Tibial nerve (tissue), 4 donors: ENCODE measurements around the gene ERFE. TPM values are rescaled to one million over a fixed set of nuclear protein-coding genes. Genes with fewer than 3 reads are reported as not detected.

Source experiments
- DNase-seq, 2 donors: peaks; one replicate each; pipeline ENCODE4 v3.0.0-alpha.2; 2019; ENCODE audit warnings: low spot score in 2 of 2
- H3K27ac ChIP-seq, 4 donors: fragments of 200-600 bp; sonication (generic) in 3 of 4; one replicate each; pipeline ENCODE4 v1.5.1; 2017 to 2019; ENCODE audit warnings: mild to moderate bottlenecking in 1 of 4
- H3K27me3 ChIP-seq, 2 donors: fragments of 200-600 bp; sonication (generic) in 1 of 2; one replicate each; pipeline versions ENCODE4 v1.5.1 to v1.6.0; 2017 to 2019
- H3K36me3 ChIP-seq, 3 donors: fragments of 200-600 bp; sonication (generic); one replicate each; pipeline ENCODE4 v1.5.1; 2018 to 2019
- H3K4me1 ChIP-seq, 4 donors: fragments of 200-600 bp; sonication (generic) in 3 of 4; one replicate each; pipeline ENCODE4 v1.5.1; 2017 to 2019
- H3K4me3 ChIP-seq, 4 donors: fragments of 200-600 bp; sonication (generic) in 3 of 4; one replicate each; pipeline ENCODE4 v1.5.1; 2017 to 2019; ENCODE audit warnings: mild to moderate bottlenecking in 1 of 4, moderate library complexity in 1 of 4
- H3K9me3 ChIP-seq, 4 donors: fragments of 200-600 bp; sonication (generic) in 3 of 4; one replicate each; pipeline ENCODE4 v1.5.1; 2017 to 2019
- EP300 ChIP-seq, 2 donors: sonication (generic); formaldehyde crosslinking; IDR thresholded peaks; one replicate each; pipeline ENCODE4 v1.6.1; 2017; ENCODE audit warnings: antibody characterized with exemption in 2 of 2, mild to moderate bottlenecking in 1 of 2
- POLR2A ChIP-seq, 2 donors: fragments of 450-650 bp; IDR thresholded peaks; one replicate each; pipeline ENCODE4 v1.6.1; 2017; ENCODE audit warnings: antibody characterized with exemption in 2 of 2, mild to moderate bottlenecking in 2 of 2, moderate library complexity in 2 of 2
- WGBS, 2 donors: methylation state at CpG; one replicate each; pipeline ENCODE4 v1.1.5; 2018; 5-methylcytosine and 5-hydroxymethylcytosine counted together
- total RNA-seq, 4 donors: library from RNA; depleted of rRNA; stranded (reverse); fragments of >200 nt; gene quantifications; one replicate each; pipeline ENCODE4 v1.1.0, GENCODE V29; 2016
- TF ChIP-seq, protein P1 (sequence below), 5 experiments: fragments of 200-600 bp in 3 of 5; fragments of 450-650 bp in 2 of 5; sonication (generic) in 3 of 5; IDR thresholded peaks; one replicate each; pipeline ENCODE4 v1.5.1; 2016 to 2019; ENCODE audit warnings: antibody characterized with exemption in 5 of 5, mild to moderate bottlenecking in 3 of 5, moderate library complexity in 2 of 5

ERFE gene
- total RNA-seq, 4 donors from 2014 or later: not detected

DNA sequence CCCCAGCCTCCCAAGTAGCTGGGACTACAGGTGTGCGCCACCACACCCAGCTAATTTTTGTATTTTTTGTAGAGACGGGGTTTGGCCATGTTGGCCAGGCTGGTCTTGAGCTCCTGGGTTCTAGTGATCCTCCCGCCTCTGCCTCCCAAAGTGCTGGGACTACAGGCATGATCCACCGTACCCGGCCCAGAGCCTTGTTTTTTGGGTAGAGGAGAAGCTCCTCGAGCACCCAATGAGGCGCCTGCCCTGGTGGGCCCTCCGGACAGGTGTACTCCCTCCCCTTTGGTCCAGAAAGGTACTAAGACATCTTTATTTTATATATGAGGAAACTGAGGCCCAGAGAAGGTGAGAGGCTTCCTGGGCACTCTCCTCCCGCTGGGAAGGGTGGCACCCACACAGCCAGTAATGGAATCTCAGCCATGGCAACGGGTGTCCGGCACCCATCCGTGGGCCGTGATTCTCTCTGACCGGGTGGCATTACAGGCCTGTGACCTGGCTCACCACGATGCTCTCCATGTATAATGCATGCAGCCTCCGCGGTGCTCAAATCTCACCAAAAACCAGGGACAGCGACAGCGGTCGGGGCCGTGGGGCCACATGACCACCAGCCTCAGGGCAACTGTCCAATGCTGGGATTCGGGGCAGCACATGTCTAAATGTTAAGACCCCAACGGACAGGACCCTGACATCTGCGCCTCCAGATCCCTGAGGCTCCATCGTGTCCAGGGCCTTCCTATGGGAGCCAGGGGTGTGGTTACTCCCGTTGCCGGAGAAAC, 37.1 kb upstream of the ERFE start:
- DNase-seq: no peak
- H3K9me3 ChIP-seq: no peaks in the 10 kb centered on the region
- no peaks in the 10 kb centered on the region for H3K36me3 ChIP-seq
- H3K27ac ChIP-seq: no peak overlapping the region
- H3K4me3 ChIP-seq: no peak overlapping the region
- WGBS, 2 donors: 88 to 91% methylated on average over 17 to 27 of the region's 27 CpGs
- TF ChIP-seq POLR2A (IDR thresholded peaks at IDR 0.05) (no peak), EP300 (IDR thresholded peaks at IDR 0.05) (no peak)
- TF ChIP-seq, protein P1, sequence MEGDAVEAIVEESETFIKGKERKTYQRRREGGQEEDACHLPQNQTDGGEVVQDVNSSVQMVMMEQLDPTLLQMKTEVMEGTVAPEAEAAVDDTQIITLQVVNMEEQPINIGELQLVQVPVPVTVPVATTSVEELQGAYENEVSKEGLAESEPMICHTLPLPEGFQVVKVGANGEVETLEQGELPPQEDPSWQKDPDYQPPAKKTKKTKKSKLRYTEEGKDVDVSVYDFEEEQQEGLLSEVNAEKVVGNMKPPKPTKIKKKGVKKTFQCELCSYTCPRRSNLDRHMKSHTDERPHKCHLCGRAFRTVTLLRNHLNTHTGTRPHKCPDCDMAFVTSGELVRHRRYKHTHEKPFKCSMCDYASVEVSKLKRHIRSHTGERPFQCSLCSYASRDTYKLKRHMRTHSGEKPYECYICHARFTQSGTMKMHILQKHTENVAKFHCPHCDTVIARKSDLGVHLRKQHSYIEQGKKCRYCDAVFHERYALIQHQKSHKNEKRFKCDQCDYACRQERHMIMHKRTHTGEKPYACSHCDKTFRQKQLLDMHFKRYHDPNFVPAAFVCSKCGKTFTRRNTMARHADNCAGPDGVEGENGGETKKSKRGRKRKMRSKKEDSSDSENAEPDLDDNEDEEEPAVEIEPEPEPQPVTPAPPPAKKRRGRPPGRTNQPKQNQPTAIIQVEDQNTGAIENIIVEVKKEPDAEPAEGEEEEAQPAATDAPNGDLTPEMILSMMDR (IDR thresholded peaks at IDR 0.05): no peak
- H3K27me3 ChIP-seq: peaks cover 0 to 32% of the 10 kb centered on the region in 2 donors
- no peaks in the 10 kb centered on the region for H3K4me1 ChIP-seq

DNA sequence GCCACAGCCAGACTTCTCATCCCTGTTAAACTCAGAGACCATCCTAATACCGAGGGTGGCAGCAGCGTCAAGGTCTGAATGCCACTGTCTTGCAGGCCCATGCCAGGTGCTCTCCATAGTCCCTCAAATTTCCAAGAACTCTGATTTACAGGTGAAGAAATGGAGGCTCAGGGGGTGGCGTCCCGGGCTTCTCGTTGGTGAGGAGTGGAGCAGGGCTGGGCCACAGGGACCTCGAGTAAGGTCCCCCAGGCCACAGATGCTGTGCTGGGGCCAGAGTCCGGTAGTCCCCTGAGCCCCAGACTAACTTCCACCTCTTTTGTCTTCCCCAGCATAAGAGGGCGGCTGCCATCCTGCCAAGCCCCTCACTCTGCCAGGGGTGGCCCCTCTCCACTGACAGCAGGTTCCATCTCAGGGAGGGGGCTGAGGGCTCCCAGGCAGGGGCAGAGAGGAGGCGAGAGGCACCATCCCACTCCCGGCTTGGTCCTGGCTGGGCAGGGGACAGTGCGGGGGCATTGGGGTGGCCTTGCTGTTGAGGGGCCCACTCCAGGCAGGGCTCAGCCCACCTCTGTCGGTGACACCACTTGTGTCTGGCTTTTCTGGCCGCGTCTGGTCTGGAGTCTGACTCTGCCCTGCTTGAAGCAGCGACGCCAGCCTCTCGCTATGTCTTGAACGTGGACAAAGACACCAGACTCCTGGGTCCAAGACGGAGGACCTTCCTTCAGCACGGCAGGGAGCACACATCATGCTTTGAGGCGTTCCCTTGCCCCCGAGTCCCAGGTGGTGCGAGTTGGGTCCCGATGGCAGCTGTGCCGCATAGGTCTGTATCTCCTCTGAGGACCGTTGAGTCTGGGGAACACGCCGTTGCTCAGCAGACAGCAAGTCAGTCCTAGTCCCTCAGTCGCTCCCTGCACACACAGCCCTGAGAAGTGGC, 36.2 kb upstream of the ERFE start:
- Histone ChIP-seq H3K4me3 (no peak overlapping the region), H3K4me1 (peaks cover 0 to 7% (median 0%) of the 10 kb centered on the region in 4 donors), H3K36me3 (no peaks in the 10 kb centered on the region), H3K27ac (no peak overlapping the region), H3K9me3 (no peaks in the 10 kb centered on the region), H3K27me3 (peaks cover 0 to 24% of the 10 kb centered on the region in 2 donors)
- whole genome bisulfite sequencing, 2 donors: 83 to 88% methylated on average over 8 to 22 of the region's 29 CpGs
- TF ChIP-seq POLR2A (IDR thresholded peaks at IDR 0.05) (no peak), EP300 (IDR thresholded peaks at IDR 0.05) (no peak)
- TF ChIP-seq, protein P1 (IDR thresholded peaks at IDR 0.05): no peak
- no peak for DNase-seq

DNA sequence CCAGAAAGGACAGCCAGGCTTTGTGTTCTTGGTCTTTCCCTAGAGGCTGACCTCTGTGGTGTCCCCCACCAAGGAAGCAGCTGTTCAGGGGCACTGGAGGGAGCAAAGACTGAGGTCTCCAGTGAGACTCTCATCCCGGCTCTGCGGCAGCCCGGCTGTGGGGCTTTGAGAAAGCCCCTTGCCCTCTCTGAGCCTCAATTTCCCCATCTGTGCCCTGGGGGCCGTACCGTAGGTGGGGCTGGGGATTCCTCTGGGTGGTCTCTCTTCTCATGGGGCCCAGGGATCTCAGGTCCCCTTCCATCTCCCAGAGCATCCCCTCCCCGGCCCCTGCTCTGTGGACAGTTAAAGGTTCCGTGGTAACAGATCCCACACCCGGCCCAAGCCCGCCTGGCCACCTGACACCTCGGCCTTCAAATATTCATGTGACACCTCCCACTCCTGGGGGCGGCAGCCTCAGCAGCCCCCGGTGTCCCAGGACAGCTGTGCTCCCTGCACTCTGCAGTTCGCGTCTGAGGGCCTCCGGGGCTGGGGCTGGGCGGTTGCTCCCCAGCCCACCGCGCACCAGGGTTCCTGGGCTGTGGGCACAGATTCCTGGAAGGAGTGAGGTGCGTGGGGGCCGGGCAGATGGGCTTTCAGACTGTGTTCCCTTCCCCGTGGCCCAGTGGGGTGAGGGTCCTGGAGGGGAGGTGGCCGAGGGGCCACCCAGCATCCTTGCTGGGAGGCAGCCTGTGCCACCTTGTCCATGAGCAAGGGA, 35.4 kb upstream of the ERFE start:
- H3K36me3 ChIP-seq: no peaks in the 10 kb centered on the region
- no peaks in the 10 kb centered on the region for H3K9me3 ChIP-seq
- peaks cover 0 to 15% of the 10 kb centered on the region in 2 donors for H3K27me3 ChIP-seq
- DNase-seq: no peak
- 73 to 76% methylated on average over 17 to 22 of the region's 22 CpGs for WGBS, 2 donors
- H3K27ac ChIP-seq: no peak overlapping the region
- TF ChIP-seq, protein P1 (IDR thresholded peaks at IDR 0.05): no peak
- TF ChIP-seq EP300 (IDR thresholded peaks at IDR 0.05): no peak
- no peak for TF ChIP-seq POLR2A (IDR thresholded peaks at IDR 0.05)
- H3K4me1 ChIP-seq: peaks cover 0 to 13% (median 0%) of the 10 kb centered on the region in 4 donors
- H3K4me3 ChIP-seq: no peak overlapping the region

DNA sequence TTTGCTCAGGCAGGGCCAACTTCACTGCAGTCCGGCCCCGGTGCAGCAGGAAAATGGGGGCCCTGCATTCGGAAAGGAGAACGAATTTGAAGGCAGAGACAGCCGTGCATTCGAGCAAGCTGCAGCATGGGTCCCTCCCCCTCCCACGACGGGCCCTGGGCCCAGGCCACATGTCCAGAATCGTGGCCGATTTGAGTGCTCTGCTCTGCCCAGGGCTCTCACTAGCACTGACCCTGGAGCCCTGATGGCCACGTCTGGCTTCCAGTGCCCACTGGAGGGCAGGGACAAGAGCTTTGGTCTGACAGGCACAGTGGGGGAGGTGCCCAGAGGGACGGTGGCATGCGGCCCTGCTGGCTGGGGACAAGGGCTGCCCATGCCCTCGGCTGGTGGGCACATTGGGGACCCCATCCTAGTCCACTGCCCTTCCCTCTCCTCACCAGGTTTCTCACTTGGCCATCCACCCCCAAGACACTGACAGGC, 34.7 kb upstream of the ERFE start:
- no peaks in the 10 kb centered on the region for H3K36me3 ChIP-seq
- DNase-seq: no peak
- H3K27me3 ChIP-seq: peaks cover 0 to 14% of the 10 kb centered on the region in 2 donors
- H3K4me1 ChIP-seq: peaks cover 0 to 13% (median 0%) of the 10 kb centered on the region in 4 donors
- WGBS, 2 donors: 76 to 78% methylated on average over 11 to 14 of the region's 14 CpGs
- TF ChIP-seq, protein P1 (IDR thresholded peaks at IDR 0.05): no peak
- TF ChIP-seq EP300 (IDR thresholded peaks at IDR 0.05) (no peak), POLR2A (IDR thresholded peaks at IDR 0.05) (no peak)
- no peak overlapping the region for H3K4me3 ChIP-seq
- no peak overlapping the region for H3K27ac ChIP-seq
- H3K9me3 ChIP-seq: no peaks in the 10 kb centered on the region
